ENCODE data around the gene MTAP. TPM values are rescaled to one million over a fixed set of nuclear protein-coding genes. Genes with fewer than 3 reads are reported as not detected.

MTAP gene
- total and polyA plus RNA-seq, 2 experiments from 2014 or later, result 29.8 to 44.8 TPM

DNA sequence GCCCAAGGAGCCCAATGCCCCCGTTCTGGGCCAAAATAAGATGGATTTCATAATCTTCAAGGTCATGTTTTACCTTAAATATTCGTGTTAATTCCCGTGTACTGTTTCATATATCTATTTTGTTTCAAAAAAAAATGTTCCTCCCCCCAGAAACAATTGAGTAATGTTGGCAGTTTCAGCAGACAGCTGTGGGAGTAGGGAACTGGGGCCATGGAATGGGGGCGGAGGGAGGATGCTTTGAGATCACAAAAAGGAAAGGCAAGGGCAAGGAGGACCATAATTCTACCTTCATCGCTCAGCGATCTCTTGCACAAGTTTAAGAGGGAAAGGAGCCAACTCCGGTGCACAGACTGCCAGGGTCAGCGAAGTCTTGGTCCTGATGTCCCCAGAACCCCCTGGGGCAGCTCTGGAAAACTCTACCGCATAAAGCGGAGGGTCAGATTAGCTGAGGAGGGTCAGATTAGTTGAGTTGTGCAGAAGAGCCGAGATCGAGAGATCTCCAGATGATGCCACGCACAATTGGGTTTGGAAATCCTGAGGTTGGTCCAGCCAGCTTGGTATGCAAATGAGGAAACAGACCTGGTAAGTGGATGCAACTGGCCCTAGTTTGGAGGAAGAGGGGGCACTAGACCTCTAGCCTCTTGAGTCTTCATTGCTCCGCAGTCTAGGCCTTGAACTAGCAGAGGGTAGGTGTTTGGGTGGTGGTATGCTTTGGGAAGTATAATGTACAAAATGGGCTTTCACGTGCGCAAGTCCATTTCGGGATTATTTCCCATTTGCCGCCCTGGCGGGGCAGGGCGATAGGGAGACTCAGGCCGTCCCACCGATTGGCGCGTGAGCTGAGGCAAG lies 167.7 kb downstream of the MTAP start:
- Histone ChIP-seq H4K20me1 (ENCODE audit: insufficient read depth) (no peaks in the 10 kb centered on the region), H3K27ac (no peak overlapping the region), H3K36me3 (ENCODE audit: low read depth) (no peaks in the 10 kb centered on the region), H3K27me3 (replicated peaks; ENCODE audit: insufficient read depth) (peaks cover 60% of the 10 kb centered on the region), H3K9me3 (ENCODE audit: low read depth) (no peaks in the 10 kb centered on the region), H3K79me2 (ENCODE audit: insufficient read depth) (no peaks in the 10 kb centered on the region), H2AFZ (no peak overlapping the region), H3K4me2 (ENCODE audit: unreplicated experiment) (no peak overlapping the region), H3K4me3 (no peak overlapping the region), H3K9ac (no peak overlapping the region), H3K4me1 (ENCODE audit: insufficient read depth) (no peaks in the 10 kb centered on the region; the same call in none of the 2 replicates), H3F3A (ENCODE audit: insufficient read depth) (peaks cover 8% of the 10 kb centered on the region; the same call in 1 of the 2 replicates), H3K9me2 (ENCODE audit: insufficient read depth) (no peaks in the 10 kb centered on the region)
- DNase-seq, result no peak
- 56 to 57% methylated on average over 23 to 24 of the region's 24 CpGs for WGBS, 2 experiments (ENCODE audit: low coverage in 1 of 2, low lambda C conversion rate in 2 of 2, missing lambda C conversion rate in 2 of 2)
- TF ChIP-seq EZH2 (IDR thresholded peaks at IDR 0.05; ENCODE audit: insufficient read depth, poor library complexity, severe bottlenecking), result no peak
- TF ChIP-seq EZH2phosphoT487 (IDR thresholded peaks at IDR 0.05; ENCODE audit: insufficient read depth, low read depth), result no peak
- in situ Hi-C loops (cut with MboI), result no loop called here

DNA sequence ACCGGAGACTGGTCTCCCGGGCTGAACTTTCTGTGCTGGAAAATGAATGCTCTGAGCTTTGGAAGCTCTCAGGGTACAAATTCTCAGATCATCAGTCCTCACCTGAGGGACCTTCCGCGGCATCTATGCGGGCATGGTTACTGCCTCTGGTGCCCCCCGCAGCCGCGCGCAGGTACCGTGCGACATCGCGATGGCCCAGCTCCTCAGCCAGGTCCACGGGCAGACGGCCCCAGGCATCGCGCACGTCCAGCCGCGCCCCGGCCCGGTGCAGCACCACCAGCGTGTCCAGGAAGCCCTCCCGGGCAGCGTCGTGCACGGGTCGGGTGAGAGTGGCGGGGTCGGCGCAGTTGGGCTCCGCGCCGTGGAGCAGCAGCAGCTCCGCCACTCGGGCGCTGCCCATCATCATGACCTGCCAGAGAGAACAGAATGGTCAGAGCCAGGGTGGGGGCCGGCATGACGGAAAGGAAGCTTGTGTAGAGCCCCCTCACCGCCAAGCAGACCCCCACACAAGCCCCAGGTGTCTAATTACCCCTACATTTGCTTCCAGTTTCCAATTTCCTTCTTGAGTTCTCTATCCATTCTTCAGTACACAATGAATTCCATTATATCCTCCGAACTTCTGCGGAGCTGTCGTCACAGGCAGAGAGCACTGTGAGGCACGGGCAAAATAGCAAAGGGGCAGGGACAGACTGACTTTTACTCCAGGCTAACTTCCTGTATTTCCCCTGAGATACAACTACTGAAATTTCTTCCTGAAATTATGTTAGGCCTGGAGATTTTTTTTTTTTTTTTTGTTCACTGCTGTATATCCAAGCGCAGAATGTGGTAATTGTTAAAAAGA lies 168.6 kb downstream of the MTAP start:
- TF ChIP-seq EZH2 (IDR thresholded peaks at IDR 0.05; ENCODE audit: insufficient read depth, poor library complexity, severe bottlenecking), result no peak
- no peak for TF ChIP-seq EZH2phosphoT487 (IDR thresholded peaks at IDR 0.05; ENCODE audit: insufficient read depth, low read depth)
- no peak overlapping the region for H3K4me2 ChIP-seq (ENCODE audit: unreplicated experiment)
- no peaks in the 10 kb centered on the region for H3K9me3 ChIP-seq (ENCODE audit: low read depth)
- H4K20me1 ChIP-seq (ENCODE audit: insufficient read depth), result no peaks in the 10 kb centered on the region
- H3F3A ChIP-seq (ENCODE audit: insufficient read depth), result peaks cover 8% of the 10 kb centered on the region; the same call in 1 of the 2 replicates
- H3K36me3 ChIP-seq (ENCODE audit: low read depth), result no peaks in the 10 kb centered on the region
- WGBS, 2 experiments (ENCODE audit: low coverage in 1 of 2, low lambda C conversion rate in 2 of 2, missing lambda C conversion rate in 2 of 2), result 30% methylated on average over 42 to 44 of the region's 45 CpGs
- no peaks in the 10 kb centered on the region for H3K79me2 ChIP-seq (ENCODE audit: insufficient read depth)
- H3K9me2 ChIP-seq (ENCODE audit: insufficient read depth), result no peaks in the 10 kb centered on the region
- peaks cover 67% of the 10 kb centered on the region for H3K27me3 ChIP-seq (replicated peaks; ENCODE audit: insufficient read depth)
- DNase-seq, result peak; percentile 6
- H3K9ac ChIP-seq, result no peak overlapping the region
- no peak overlapping the region for H3K4me3 ChIP-seq
- no peak overlapping the region for H2AFZ ChIP-seq
- in situ Hi-C loops (cut with MboI), result no loop called here
- no peak overlapping the region for H3K27ac ChIP-seq
- H3K4me1 ChIP-seq (ENCODE audit: insufficient read depth), result no peaks in the 10 kb centered on the region; the same call in 1 of the 2 replicates

DNA sequence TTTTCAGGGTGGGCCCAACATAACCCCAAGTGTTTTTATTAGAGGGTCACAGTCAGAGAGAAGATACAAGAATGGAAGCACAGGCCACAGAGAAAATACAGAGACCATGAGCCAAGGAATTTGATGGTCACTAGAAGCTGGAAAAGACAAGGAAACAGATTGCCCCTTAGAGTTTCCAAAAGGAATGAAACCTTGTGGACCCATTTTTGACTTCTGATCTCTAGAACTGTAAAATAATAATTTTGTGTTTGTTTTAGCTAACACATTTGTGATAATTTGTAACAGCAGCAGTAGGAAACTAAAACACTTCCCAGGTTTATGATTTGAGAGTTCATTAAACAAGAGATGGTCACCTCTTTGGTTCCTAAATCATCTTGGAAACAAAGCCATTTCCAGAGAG lies 169.9 kb downstream of the MTAP start:
- Histone ChIP-seq H3K4me2 (ENCODE audit: unreplicated experiment) (no peak overlapping the region), H2AFZ (no peak overlapping the region), H3F3A (ENCODE audit: insufficient read depth) (peaks cover 8% of the 10 kb centered on the region; the same call in 1 of the 2 replicates), H3K9me3 (ENCODE audit: low read depth) (no peaks in the 10 kb centered on the region), H4K20me1 (ENCODE audit: insufficient read depth) (no peaks in the 10 kb centered on the region), H3K79me2 (ENCODE audit: insufficient read depth) (no peaks in the 10 kb centered on the region), H3K4me3 (no peak overlapping the region), H3K27ac (no peak overlapping the region), H3K36me3 (ENCODE audit: low read depth) (no peaks in the 10 kb centered on the region), H3K9me2 (ENCODE audit: insufficient read depth) (no peaks in the 10 kb centered on the region), H3K9ac (no peak overlapping the region), H3K27me3 (replicated peaks; ENCODE audit: insufficient read depth) (peaks cover 76% of the 10 kb centered on the region), H3K4me1 (ENCODE audit: insufficient read depth) (no peaks in the 10 kb centered on the region; the same call in 1 of the 2 replicates)
- no peak for DNase-seq
- in situ Hi-C loops (cut with MboI), result no loop called here
- TF ChIP-seq EZH2 (IDR thresholded peaks at IDR 0.05; ENCODE audit: insufficient read depth, poor library complexity, severe bottlenecking), result no peak
- TF ChIP-seq EZH2phosphoT487 (IDR thresholded peaks at IDR 0.05; ENCODE audit: insufficient read depth, low read depth), result no peak

DNA sequence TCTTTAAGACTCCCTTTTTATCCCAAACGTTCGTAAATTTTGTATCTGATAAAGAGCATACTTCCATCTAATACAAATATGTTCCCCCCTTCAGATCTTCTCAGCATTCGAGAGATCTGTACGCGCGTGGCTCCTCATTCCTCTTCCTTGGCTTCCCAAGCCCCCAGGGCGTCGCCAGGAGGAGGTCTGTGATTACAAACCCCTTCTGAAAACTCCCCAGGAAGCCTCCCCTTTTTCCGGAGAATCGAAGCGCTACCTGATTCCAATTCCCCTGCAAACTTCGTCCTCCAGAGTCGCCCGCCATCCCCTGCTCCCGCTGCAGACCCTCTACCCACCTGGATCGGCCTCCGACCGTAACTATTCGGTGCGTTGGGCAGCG lies 171.9 kb downstream of the MTAP start:
- no peaks in the 10 kb centered on the region for H3K79me2 ChIP-seq (ENCODE audit: insufficient read depth)
- H3K4me1 ChIP-seq (ENCODE audit: insufficient read depth), result no peaks in the 10 kb centered on the region; the same call in 1 of the 2 replicates
- 6 to 7% methylated on average over 21 of the region's 21 CpGs for WGBS, 2 experiments (ENCODE audit: low coverage in 1 of 2, low lambda C conversion rate in 2 of 2, missing lambda C conversion rate in 2 of 2)
- H3K9ac ChIP-seq, result peak overlapping the region; percentile 69
- H2AFZ ChIP-seq, result peak overlapping the region; percentile 87
- in situ Hi-C loops (cut with MboI), result no loop called here
- no peak overlapping the region for H3K27ac ChIP-seq
- H3K9me2 ChIP-seq (ENCODE audit: insufficient read depth), result no peaks in the 10 kb centered on the region
- peak overlapping the region; percentile 80 for H3K4me3 ChIP-seq
- peaks cover 8% of the 10 kb centered on the region; the same call in 1 of the 2 replicates for H3F3A ChIP-seq (ENCODE audit: insufficient read depth)
- no peaks in the 10 kb centered on the region for H3K36me3 ChIP-seq (ENCODE audit: low read depth)
- no peaks in the 10 kb centered on the region for H3K9me3 ChIP-seq (ENCODE audit: low read depth)
- H4K20me1 ChIP-seq (ENCODE audit: insufficient read depth), result no peaks in the 10 kb centered on the region
- peaks cover 61% of the 10 kb centered on the region for H3K27me3 ChIP-seq (replicated peaks; ENCODE audit: insufficient read depth)
- H3K4me2 ChIP-seq (ENCODE audit: unreplicated experiment), result peak overlapping the region; percentile 89
- TF ChIP-seq EZH2 (IDR thresholded peaks at IDR 0.05; ENCODE audit: insufficient read depth, poor library complexity, severe bottlenecking), result peak; percentile 87
- TF ChIP-seq EZH2phosphoT487 (IDR thresholded peaks at IDR 0.05; ENCODE audit: insufficient read depth, low read depth), result no peak
- DNase-seq, result no peak
